HepG2 (cell line): ENCODE measurements around the gene MLYCD. TPM values are rescaled to one million over a fixed set of nuclear protein-coding genes. Genes with fewer than 3 reads are reported as not detected.

Experiments used
- CBX2 ChIP-seq, 2 experiments: fragments of 200-600 bp in 1 of 2; sonication (generic); formaldehyde crosslinking in 1 of 2; IDR thresholded peaks; 2 replicates each; pipeline versions ENCODE4 v1.7.0 to v1.8.1; 2018 to 2022; ENCODE audit warnings: low read depth in 2 of 2, low read length in 1 of 2, mild to moderate bottlenecking in 1 of 2, missing genetic modification reagents in 1 of 2
- JUN ChIP-seq: sonication (generic); formaldehyde crosslinking; IDR thresholded peaks from 2 replicates; pipeline ENCODE4 v1.4.0; 2020; ENCODE audit warnings: mild to moderate bottlenecking, missing genetic modification reagents
- NFIC ChIP-seq: IDR thresholded peaks from 2 replicates; pipeline ENCODE4 v1.6.1; 2012; ENCODE audit warnings: mild to moderate bottlenecking, low read length, inconsistent platforms
- RBM22 ChIP-seq: fragments of 200-400 bp; formaldehyde crosslinking; optimal IDR thresholded peaks from 2 replicates; pipeline ENCODE3; 2017; ENCODE audit warnings: mild to moderate bottlenecking, low read length, moderate library complexity
- RBM39 ChIP-seq: fragments of 200-400 bp; formaldehyde crosslinking; IDR thresholded peaks from one replicate; pipeline ENCODE4 v1.6.1; 2018; ENCODE audit warnings: antibody characterized with exemption, mild to moderate bottlenecking, low read depth, low read length; ENCODE audit not compliant: poor library complexity, severe bottlenecking
- ZNF354B ChIP-seq: sonication (generic); formaldehyde crosslinking; IDR thresholded peaks from 2 replicates; pipeline ENCODE4 v1.8.0; 2022; ENCODE audit warnings: mild to moderate bottlenecking, missing genetic modification reagents
- polyA plus RNA-seq, 8 experiments: library from polyadenylated mRNA; depleted of rRNA in 3 of 8; stranded (reverse) in 7 of 8; unstranded in 1 of 8; fragments of >200 nt; fragmentation: Illumina TruSeq in 4 of 8; extraction: Trizol in 4 of 8; gene quantifications; 2 replicates each; pipeline versions ENCODE4 v1.2.1 to v1.2.3, GENCODE V29; 2011 to 2016; ENCODE audit warnings: low read depth in 4 of 8, missing spikeins in 1 of 8, mixed read lengths in 1 of 8; ENCODE audit not compliant: insufficient read depth in 1 of 8
- total RNA-seq, 5 experiments: library from RNA; depleted of rRNA; stranded (reverse); fragments of >200 nt; fragmentation: Illumina TruSeq; extraction: Trizol; gene quantifications; 2 replicates each; pipeline ENCODE4 v1.2.3, GENCODE V29; 2016; ENCODE audit warnings: low read depth in 1 of 5
- TF ChIP-seq, protein P1 (sequence below): sonication (generic); formaldehyde crosslinking; IDR thresholded peaks from 2 replicates; pipeline ENCODE4 v1.5.0; 2020; ENCODE audit warnings: mild to moderate bottlenecking, missing genetic modification reagents
- TF ChIP-seq, protein P2 (sequence below): sonication (generic); formaldehyde crosslinking; IDR thresholded peaks from 2 replicates; pipeline ENCODE4 v1.4.0; 2020; ENCODE audit warnings: missing genetic modification reagents, borderline replicate concordance
- TF ChIP-seq, protein P3 (sequence below): sonication (generic); formaldehyde crosslinking; IDR thresholded peaks from 2 replicates; pipeline ENCODE4 v1.5.0; 2020; ENCODE audit warnings: mild to moderate bottlenecking, missing genetic modification reagents, borderline replicate concordance

Gene MLYCD
- total and polyA plus RNA-seq, 2 of the 13 experiments (the other 11 are each of a cell fraction or from before 2014, with no cell fraction given): 1.8 to 4.0 TPM

DNA sequence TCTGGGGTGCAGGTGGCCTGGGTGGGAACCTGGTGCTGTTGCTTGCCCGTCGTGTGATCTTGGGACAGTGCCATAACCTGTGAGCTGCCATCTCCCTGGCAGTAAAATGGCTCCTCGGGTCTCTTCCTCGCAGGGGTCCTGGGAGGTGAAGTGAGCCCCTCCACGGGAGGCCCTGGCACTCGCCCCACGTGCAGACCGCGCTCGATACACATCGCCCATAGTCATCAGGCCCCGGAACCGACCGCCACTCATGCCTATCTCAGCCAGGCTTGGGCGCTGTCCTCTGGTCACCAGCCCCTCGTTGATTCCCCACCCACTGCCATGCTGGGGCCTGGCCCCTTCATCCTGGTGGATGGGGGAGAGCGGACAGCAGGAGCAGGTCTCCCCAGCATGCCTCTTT, 32.6 kb downstream of the MLYCD start (continued):
- TF ChIP-seq RBM22 (no peak), NFIC (no peak), RBM39 (no peak), CBX2 (IDR thresholded peaks at IDR 0.05; ENCODE audit: low read depth, low read length) (no peak), CBX2 (CRISPR knock-in tag; IDR thresholded peaks at IDR 0.05; ENCODE audit: low read depth) (no peak), ZNF354B (CRISPR knock-in tag) (no peak), JUN (no peak)
- TF ChIP-seq, protein P1, sequence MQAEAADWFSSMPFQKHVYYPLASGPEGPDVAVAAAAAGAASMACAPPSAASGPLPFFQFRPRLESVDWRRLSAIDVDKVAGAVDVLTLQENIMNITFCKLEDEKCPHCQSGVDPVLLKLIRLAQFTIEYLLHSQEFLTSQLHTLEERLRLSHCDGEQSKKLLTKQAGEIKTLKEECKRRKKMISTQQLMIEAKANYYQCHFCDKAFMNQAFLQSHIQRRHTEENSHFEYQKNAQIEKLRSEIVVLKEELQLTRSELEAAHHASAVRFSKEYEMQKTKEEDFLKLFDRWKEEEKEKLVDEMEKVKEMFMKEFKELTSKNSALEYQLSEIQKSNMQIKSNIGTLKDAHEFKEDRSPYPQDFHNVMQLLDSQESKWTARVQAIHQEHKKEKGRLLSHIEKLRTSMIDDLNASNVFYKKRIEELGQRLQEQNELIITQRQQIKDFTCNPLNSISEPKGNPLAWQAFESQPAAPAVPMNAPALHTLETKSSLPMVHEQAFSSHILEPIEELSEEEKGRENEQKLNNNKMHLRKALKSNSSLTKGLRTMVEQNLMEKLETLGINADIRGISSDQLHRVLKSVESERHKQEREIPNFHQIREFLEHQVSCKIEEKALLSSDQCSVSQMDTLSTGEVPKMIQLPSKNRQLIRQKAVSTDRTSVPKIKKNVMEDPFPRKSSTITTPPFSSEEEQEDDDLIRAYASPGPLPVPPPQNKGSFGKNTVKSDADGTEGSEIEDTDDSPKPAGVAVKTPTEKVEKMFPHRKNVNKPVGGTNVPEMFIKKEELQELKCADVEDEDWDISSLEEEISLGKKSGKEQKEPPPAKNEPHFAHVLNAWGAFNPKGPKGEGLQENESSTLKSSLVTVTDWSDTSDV (CRISPR knock-in tag): no peak
- TF ChIP-seq, protein P2, sequence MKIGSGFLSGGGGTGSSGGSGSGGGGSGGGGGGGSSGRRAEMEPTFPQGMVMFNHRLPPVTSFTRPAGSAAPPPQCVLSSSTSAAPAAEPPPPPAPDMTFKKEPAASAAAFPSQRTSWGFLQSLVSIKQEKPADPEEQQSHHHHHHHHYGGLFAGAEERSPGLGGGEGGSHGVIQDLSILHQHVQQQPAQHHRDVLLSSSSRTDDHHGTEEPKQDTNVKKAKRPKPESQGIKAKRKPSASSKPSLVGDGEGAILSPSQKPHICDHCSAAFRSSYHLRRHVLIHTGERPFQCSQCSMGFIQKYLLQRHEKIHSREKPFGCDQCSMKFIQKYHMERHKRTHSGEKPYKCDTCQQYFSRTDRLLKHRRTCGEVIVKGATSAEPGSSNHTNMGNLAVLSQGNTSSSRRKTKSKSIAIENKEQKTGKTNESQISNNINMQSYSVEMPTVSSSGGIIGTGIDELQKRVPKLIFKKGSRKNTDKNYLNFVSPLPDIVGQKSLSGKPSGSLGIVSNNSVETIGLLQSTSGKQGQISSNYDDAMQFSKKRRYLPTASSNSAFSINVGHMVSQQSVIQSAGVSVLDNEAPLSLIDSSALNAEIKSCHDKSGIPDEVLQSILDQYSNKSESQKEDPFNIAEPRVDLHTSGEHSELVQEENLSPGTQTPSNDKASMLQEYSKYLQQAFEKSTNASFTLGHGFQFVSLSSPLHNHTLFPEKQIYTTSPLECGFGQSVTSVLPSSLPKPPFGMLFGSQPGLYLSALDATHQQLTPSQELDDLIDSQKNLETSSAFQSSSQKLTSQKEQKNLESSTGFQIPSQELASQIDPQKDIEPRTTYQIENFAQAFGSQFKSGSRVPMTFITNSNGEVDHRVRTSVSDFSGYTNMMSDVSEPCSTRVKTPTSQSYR (CRISPR knock-in tag): no peak
- TF ChIP-seq, protein P3, sequence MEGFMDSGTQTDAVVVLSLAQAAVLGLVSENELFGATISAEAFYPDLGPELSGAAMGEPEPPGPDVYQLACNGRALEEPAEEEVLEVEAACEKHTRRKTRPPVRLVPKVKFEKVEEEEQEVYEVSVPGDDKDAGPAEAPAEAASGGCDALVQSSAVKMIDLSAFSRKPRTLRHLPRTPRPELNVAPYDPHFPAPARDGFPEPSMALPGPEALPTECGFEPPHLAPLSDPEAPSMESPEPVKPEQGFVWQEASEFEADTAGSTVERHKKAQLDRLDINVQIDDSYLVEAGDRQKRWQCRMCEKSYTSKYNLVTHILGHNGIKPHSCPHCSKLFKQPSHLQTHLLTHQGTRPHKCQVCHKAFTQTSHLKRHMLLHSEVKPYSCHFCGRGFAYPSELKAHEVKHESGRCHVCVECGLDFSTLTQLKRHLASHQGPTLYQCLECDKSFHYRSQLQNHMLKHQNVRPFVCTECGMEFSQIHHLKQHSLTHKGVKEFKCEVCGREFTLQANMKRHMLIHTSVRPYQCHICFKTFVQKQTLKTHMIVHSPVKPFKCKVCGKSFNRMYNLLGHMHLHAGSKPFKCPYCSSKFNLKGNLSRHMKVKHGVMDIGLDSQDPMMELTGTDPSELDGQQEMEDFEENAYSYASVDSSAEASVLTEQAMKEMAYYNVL (CRISPR knock-in tag): no peak
